DND-41 (cell line): ENCODE measurements around the gene TTR.

Source experiments
- ATAC-seq: fragments of 200-7000 bp; cut with Tn5 transposase; 3 replicates; pipeline ENCODE4 v1.9.1; 2021; ENCODE audit warnings: low read depth; ENCODE audit not compliant: insufficient read depth
- DNase-seq: peaks from one replicate; pipeline ENCODE4 v3.0.0-alpha.2; 2020
- H2AFZ ChIP-seq: 2 replicates; pipeline ENCODE4 v1.6.0; 2012; ENCODE audit warnings: low read depth, low read length
- H3K27ac ChIP-seq: 2 replicates; pipeline ENCODE4 v1.5.1; 2012; ENCODE audit warnings: low read length, inconsistent platforms
- H3K27me3 ChIP-seq: fragments of 200-600 bp; sonication (generic); 2 replicates; pipeline ENCODE4 v1.6.0; 2012; ENCODE audit warnings: low read length, mild to moderate bottlenecking, inconsistent platforms; ENCODE audit not compliant: insufficient read depth, poor library complexity
- H3K36me3 ChIP-seq: 2 replicates; pipeline ENCODE4 v1.5.1; 2012; ENCODE audit warnings: low read length, inconsistent platforms; ENCODE audit not compliant: insufficient read depth
- H3K4me1 ChIP-seq: 2 replicates; pipeline ENCODE4 v1.5.1; 2012; ENCODE audit warnings: mild to moderate bottlenecking, low read length; ENCODE audit not compliant: insufficient read depth
- H3K4me2 ChIP-seq: 2 replicates; pipeline ENCODE4 v1.6.0; 2012; ENCODE audit warnings: mild to moderate bottlenecking, moderate library complexity, low read length, inconsistent platforms; ENCODE audit not compliant: insufficient read depth
- H3K4me3 ChIP-seq, 2 experiments: fragments of 200-600 bp in 1 of 2; shearing (Covaris generic) in 1 of 2; 2 replicates each; pipeline ENCODE4 v1.5.1; 2012 to 2016; ENCODE audit warnings: inconsistent platforms in 2 of 2, low read length in 2 of 2, mild to moderate bottlenecking in 2 of 2, low read depth in 1 of 2, moderate library complexity in 1 of 2
- H3K79me2 ChIP-seq: 2 replicates; pipeline ENCODE4 v1.6.0; 2012; ENCODE audit warnings: low read length, inconsistent platforms; ENCODE audit not compliant: insufficient read depth
- H3K9ac ChIP-seq: 2 replicates; pipeline ENCODE4 v1.6.0; 2012; ENCODE audit warnings: low read depth, mild to moderate bottlenecking, inconsistent platforms, low read length, moderate library complexity
- H3K9me3 ChIP-seq: 2 replicates; pipeline ENCODE4 v1.5.1; 2012; ENCODE audit warnings: low read length, moderate library complexity, mild to moderate bottlenecking, inconsistent platforms; ENCODE audit not compliant: insufficient read depth, severe bottlenecking
- H4K20me1 ChIP-seq: 2 replicates; pipeline ENCODE4 v1.6.0; 2012; ENCODE audit warnings: low read length; ENCODE audit not compliant: insufficient read depth
- CTCF ChIP-seq: IDR thresholded peaks from 2 replicates; pipeline ENCODE4 v1.5.1; 2012; ENCODE audit warnings: borderline replicate concordance, low read length, moderate library complexity, mild to moderate bottlenecking; ENCODE audit not compliant: poor library complexity, severe bottlenecking; ENCODE audit errors: extremely low read depth
- EZH2 ChIP-seq: IDR thresholded peaks from 3 replicates; pipeline ENCODE4 v1.6.1; 2012; ENCODE audit warnings: borderline replicate concordance, low read depth, mild to moderate bottlenecking, moderate library complexity, low read length, inconsistent platforms; ENCODE audit not compliant: severe bottlenecking

The TTR gene

GRCh38 chr18:31555971-31556747, 35.5 kb upstream of the TTR start:
- Histone ChIP-seq H2AFZ (no peak overlapping the region), H3K4me2 (no peak overlapping the region)

DNA sequence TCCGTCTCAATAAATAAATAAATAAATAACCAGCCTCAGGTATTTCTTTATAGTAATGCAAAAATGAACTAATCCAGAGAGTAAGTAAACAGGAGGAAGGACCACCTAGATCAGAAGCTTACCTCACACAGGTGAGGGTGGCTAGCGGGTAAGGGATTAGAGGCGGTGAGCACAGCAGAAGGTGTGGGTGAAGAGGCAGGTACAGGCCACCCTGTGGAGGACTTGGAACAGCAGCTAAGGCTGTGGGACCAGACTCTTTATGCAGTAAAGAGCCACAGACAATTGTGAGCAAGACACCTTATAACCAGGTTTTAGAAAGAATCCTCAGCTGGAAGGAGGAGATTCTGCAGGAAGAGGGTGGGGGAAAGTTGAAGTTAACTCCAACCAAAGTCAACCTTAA, 34.2 kb upstream of the TTR start:
- Histone ChIP-seq H3K79me2 (no peaks in the 10 kb centered on the region), H3K4me3 (no peak overlapping the region), H3K27me3 (peaks cover 4% of the 10 kb centered on the region), H3K4me1 (no peaks in the 10 kb centered on the region), H2AFZ (no peak overlapping the region), H3K9ac (no peak overlapping the region), H3K9me3 (no peaks in the 10 kb centered on the region), H3K4me2 (no peak overlapping the region), H3K27ac (no peak overlapping the region), H3K36me3 (no peaks in the 10 kb centered on the region), H4K20me1 (no peaks in the 10 kb centered on the region)
- no peak for TF ChIP-seq CTCF
- no peak for TF ChIP-seq EZH2
- DNase-seq: no peak
- no peak for ATAC-seq

More at GRCh38 chr18:31555971-31556747, 35.5 kb upstream of the TTR start:
- DNase-seq (peak; percentile 50), ATAC-seq (peak; percentile 76; the same call in 2 of the 3 replicates)
- Histone ChIP-seq H4K20me1 (no peaks in the 10 kb centered on the region), H3K27ac (no peak overlapping the region), H3K36me3 (no peaks in the 10 kb centered on the region), H3K27me3 (no peaks in the 10 kb centered on the region), H3K4me3 (no peak overlapping the region), H3K79me2 (no peaks in the 10 kb centered on the region), H3K9ac (no peak overlapping the region), H3K9me3 (no peaks in the 10 kb centered on the region), H3K4me1 (no peaks in the 10 kb centered on the region)
- TF ChIP-seq EZH2 (no peak), CTCF (peak; percentile 89)

DNA sequence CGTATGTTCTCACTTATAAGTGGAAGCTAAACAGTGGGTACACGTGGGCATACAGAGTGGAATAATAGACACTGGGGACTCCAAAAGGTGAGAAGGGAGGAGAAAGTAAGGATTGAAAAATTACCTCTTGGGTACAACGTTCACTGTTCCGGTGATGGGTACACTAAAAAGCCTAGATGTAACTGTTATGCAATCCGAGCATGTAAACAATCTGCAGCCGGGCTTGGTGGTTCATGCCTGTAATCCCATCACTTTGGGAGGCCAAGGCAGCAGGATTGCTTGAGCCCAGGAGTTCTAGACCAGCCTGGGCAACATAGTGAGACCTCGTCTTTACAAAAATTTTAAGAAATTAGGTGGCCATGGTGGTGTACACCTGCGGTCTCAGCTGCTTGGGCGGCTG, 33.1 kb upstream of the TTR start:
- DNase-seq (no peak), ATAC-seq (no peak)
- peaks cover 4% of the 10 kb centered on the region for H3K27me3 ChIP-seq
- no peak overlapping the region for H3K27ac ChIP-seq
- no peak overlapping the region for H2AFZ ChIP-seq
- H4K20me1 ChIP-seq: no peaks in the 10 kb centered on the region
- no peaks in the 10 kb centered on the region for H3K79me2 ChIP-seq
- H3K4me1 ChIP-seq: no peaks in the 10 kb centered on the region
- TF ChIP-seq CTCF: no peak
- TF ChIP-seq EZH2: no peak
- no peaks in the 10 kb centered on the region for H3K9me3 ChIP-seq
- no peak overlapping the region for H3K4me2 ChIP-seq
- H3K9ac ChIP-seq: no peak overlapping the region
- H3K4me3 ChIP-seq: no peak overlapping the region
- H3K36me3 ChIP-seq: no peaks in the 10 kb centered on the region
